GM12872 (cell line): ENCODE data around the gene RAB10.

Experiments
- CTCF ChIP-seq: IDR thresholded peaks from 3 replicates; pipeline ENCODE4 v1.5.1; 2011; ENCODE audit warnings: low read depth, mild to moderate bottlenecking, low read length, moderate library complexity; ENCODE audit not compliant: insufficient read depth

The RAB10 gene

GRCh38 chr2:26164231-26164630 lies 130.3 kb downstream of the RAB10 start:
- TF ChIP-seq CTCF: no peak

- TF ChIP-seq CTCF: no peak
Observed at GRCh38 chr2:26164641-26165211, 130.8 kb downstream of the RAB10 start.

- no peak for TF ChIP-seq CTCF
Observed at GRCh38 chr2:26165403-26165802, 131.5 kb downstream of the RAB10 start.

- no peak for TF ChIP-seq CTCF
Observed at GRCh38 chr2:26168785-26169184, 134.9 kb downstream of the RAB10 start.

- no peak for TF ChIP-seq CTCF
Observed at GRCh38 chr2:26169226-26169625, 135.3 kb downstream of the RAB10 start.

GRCh38 chr2:26169681-26170414 lies 136.0 kb downstream of the RAB10 start:
- TF ChIP-seq CTCF: no peak

GRCh38 chr2:26170795-26171194 lies 136.9 kb downstream of the RAB10 start:
- no peak for TF ChIP-seq CTCF
